Measurements from ENCODE around the gene MOGAT1. TPM values are rescaled to one million over a fixed set of nuclear protein-coding genes. Genes with fewer than 3 reads are reported as not detected.
"Not testable (repeated sequence)": the region's sequence is repeated elsewhere in the genome, so short reads cannot be mapped to it uniquely, and the experiment has no call there.

MOGAT1 gene
- total and polyA plus RNA-seq, 2 of the 13 experiments (the other 11 are each of a cell fraction or from before 2014, with no cell fraction given): 0.98 to 4.3 TPM

DNA sequence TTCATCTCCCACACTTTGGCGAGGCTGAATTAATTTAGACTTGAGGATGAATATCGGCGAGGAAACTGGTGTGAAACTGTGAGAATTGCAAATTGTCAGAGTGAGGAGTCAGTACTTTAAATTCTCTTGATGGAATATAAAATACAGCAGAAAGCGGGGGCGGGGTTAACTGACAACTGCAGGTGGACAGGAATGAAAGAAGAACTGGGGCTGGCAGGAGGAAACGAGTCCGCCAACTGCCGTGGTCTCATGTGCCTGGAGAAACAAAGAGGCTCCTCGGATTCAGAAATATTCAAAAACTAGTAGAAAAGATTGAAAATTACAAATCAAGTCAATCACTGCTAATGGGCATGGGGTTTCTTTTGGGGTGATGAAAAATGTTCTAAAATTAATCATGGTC lies 44.3 kb downstream of the MOGAT1 start (continued):
- no peak for TF ChIP-seq PAXIP1 (CRISPR knock-in tag; conservative IDR thresholded peaks at IDR 0.05)
- TF ChIP-seq RAD51 (IDR thresholded peaks at IDR 0.05; ENCODE audit: borderline replicate concordance): no peak
- no peak for TF ChIP-seq MAFF (IDR thresholded peaks at IDR 0.05; ENCODE audit: low read depth, low read length)
- TF ChIP-seq ZC3H13 (CRISPR knock-in tag; IDR thresholded peaks at IDR 0.05): no peak
- no peak for TF ChIP-seq KDM2A (CRISPR knock-in tag; IDR thresholded peaks at IDR 0.05; ENCODE audit: borderline replicate concordance, low read depth)
- TF ChIP-seq, protein P1, sequence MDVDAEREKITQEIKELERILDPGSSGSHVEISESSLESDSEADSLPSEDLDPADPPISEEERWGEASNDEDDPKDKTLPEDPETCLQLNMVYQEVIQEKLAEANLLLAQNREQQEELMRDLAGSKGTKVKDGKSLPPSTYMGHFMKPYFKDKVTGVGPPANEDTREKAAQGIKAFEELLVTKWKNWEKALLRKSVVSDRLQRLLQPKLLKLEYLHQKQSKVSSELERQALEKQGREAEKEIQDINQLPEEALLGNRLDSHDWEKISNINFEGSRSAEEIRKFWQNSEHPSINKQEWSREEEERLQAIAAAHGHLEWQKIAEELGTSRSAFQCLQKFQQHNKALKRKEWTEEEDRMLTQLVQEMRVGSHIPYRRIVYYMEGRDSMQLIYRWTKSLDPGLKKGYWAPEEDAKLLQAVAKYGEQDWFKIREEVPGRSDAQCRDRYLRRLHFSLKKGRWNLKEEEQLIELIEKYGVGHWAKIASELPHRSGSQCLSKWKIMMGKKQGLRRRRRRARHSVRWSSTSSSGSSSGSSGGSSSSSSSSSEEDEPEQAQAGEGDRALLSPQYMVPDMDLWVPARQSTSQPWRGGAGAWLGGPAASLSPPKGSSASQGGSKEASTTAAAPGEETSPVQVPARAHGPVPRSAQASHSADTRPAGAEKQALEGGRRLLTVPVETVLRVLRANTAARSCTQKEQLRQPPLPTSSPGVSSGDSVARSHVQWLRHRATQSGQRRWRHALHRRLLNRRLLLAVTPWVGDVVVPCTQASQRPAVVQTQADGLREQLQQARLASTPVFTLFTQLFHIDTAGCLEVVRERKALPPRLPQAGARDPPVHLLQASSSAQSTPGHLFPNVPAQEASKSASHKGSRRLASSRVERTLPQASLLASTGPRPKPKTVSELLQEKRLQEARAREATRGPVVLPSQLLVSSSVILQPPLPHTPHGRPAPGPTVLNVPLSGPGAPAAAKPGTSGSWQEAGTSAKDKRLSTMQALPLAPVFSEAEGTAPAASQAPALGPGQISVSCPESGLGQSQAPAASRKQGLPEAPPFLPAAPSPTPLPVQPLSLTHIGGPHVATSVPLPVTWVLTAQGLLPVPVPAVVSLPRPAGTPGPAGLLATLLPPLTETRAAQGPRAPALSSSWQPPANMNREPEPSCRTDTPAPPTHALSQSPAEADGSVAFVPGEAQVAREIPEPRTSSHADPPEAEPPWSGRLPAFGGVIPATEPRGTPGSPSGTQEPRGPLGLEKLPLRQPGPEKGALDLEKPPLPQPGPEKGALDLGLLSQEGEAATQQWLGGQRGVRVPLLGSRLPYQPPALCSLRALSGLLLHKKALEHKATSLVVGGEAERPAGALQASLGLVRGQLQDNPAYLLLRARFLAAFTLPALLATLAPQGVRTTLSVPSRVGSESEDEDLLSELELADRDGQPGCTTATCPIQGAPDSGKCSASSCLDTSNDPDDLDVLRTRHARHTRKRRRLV (CRISPR knock-in tag; IDR thresholded peaks at IDR 0.05): no peak
- no peak for TF ChIP-seq ZNF280D (CRISPR knock-in tag; IDR thresholded peaks at IDR 0.05)

DNA sequence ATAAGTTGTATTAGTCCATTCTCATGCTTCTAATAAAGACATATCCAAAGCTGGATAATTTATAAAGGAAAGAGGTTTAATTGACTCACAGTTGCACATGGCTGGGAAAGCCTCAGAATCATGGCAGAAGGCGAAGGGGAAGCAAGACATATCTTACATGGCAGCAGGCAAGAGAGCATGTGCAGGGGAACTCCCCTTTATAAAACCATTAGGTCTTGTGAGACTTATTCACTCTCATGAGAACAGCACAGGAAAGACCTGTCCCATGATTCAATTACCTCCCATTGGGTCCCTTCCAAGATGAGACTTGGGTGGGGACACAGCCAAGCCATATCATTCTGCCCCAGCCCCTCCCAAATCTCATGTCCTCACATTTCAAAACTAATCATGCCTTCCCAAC lies 48.3 kb downstream of the MOGAT1 start:
- H3K27me3 ChIP-seq (ENCODE audit: control insufficient read depth in 1 of 2, insufficient read depth in 2 of 2, low read length in 2 of 2); H3K4me2 ChIP-seq (ENCODE audit: low read depth, low read length); BruUV-seq (replicated peaks); H3K79me2 ChIP-seq (ENCODE audit: insufficient read depth, low read length); H3K9ac ChIP-seq (ENCODE audit: insufficient read depth, low read depth, low read length); H4K20me1 ChIP-seq (ENCODE audit: insufficient read depth, low read length); H3K9me3 ChIP-seq (ENCODE audit: low read length); DNase-seq (ENCODE audit: low spot score); H3K36me3 ChIP-seq (replicated peaks in 1 of 2; ENCODE audit: control insufficient read depth in 1 of 2, insufficient read depth in 2 of 2, low read length in 2 of 2); CTCF ChIA-PET (ENCODE audit: low intra/inter-chr PET ratio, low total read pairs); H3K27ac ChIP-seq (ENCODE audit: extremely low read length, insufficient read depth, low read length); intact Hi-C loops (cut with micrococcal nuclease; ENCODE audit: unreplicated experiment); ATAC-seq; H2AFZ ChIP-seq (ENCODE audit: low read length); H3K4me3 ChIP-seq (replicated peaks in 1 of 3; ENCODE audit: insufficient read depth in 1 of 3, low read depth in 2 of 3, low read length in 3 of 3); in situ Hi-C loops (cut with HindIII; ENCODE audit: extremely low pct_ligation_motif_present, low pct_unique_long_range_greater_than_20kb); FAIRE-seq; POLR2A ChIA-PET: not testable (repeated sequence)
- WGBS (ENCODE audit: low lambda C conversion rate): 88% methylated on average over 1 of the region's 1 CpG
- peaks cover 30% of the 10 kb centered on the region for H3K4me1 ChIP-seq (ENCODE audit: insufficient read depth, low read length)

Data from HepG2 (cell line).